ENCODE results near the gene ACADS. TPM values are rescaled to one million over a fixed set of nuclear protein-coding genes. Genes with fewer than 3 reads are reported as not detected.

ACADS gene
- total RNA-seq, 6 donors from 2014 or later: 24.1 to 43.1 (median 32.9) TPM

- Histone ChIP-seq H3K4me3 (no peak overlapping the region), H3K4me1 (no peaks in the 10 kb centered on the region), H3K27ac (no peak overlapping the region), H3K36me3 (no peaks in the 10 kb centered on the region), H3K27me3 (no peaks in the 10 kb centered on the region), H3K9me3 (no peaks in the 10 kb centered on the region)
- 93 to 96% methylated on average over 5 of the region's 5 CpGs for WGBS, 2 donors
- DNase-seq (no peak), ATAC-seq (ENCODE audit: low FRiP score in 2 of 2) (no peak)
- TF ChIP-seq, protein P1, sequence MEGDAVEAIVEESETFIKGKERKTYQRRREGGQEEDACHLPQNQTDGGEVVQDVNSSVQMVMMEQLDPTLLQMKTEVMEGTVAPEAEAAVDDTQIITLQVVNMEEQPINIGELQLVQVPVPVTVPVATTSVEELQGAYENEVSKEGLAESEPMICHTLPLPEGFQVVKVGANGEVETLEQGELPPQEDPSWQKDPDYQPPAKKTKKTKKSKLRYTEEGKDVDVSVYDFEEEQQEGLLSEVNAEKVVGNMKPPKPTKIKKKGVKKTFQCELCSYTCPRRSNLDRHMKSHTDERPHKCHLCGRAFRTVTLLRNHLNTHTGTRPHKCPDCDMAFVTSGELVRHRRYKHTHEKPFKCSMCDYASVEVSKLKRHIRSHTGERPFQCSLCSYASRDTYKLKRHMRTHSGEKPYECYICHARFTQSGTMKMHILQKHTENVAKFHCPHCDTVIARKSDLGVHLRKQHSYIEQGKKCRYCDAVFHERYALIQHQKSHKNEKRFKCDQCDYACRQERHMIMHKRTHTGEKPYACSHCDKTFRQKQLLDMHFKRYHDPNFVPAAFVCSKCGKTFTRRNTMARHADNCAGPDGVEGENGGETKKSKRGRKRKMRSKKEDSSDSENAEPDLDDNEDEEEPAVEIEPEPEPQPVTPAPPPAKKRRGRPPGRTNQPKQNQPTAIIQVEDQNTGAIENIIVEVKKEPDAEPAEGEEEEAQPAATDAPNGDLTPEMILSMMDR (IDR thresholded peaks at IDR 0.05): no peak
- no peak for TF ChIP-seq EP300 (IDR thresholded peaks at IDR 0.05)
- TF ChIP-seq POLR2A (IDR thresholded peaks at IDR 0.05): no peak
Measured at GRCh38 chr12:120750806-120751205, 25.2 kb downstream of the ACADS start.

GRCh38 chr12:120751389-120751788 is 25.8 kb downstream of the ACADS start:
- H3K27ac ChIP-seq: no peak overlapping the region
- H3K4me3 ChIP-seq: no peak overlapping the region
- 91 to 96% methylated on average over 9 of the region's 9 CpGs for WGBS, 2 donors
- H3K4me1 ChIP-seq: no peaks in the 10 kb centered on the region
- H3K36me3 ChIP-seq: no peaks in the 10 kb centered on the region
- no peak for TF ChIP-seq EP300 (IDR thresholded peaks at IDR 0.05)
- TF ChIP-seq, protein P1 (IDR thresholded peaks at IDR 0.05): no peak
- TF ChIP-seq POLR2A (IDR thresholded peaks at IDR 0.05): no peak
- TF ChIP-seq POLR2AphosphoS5 (IDR thresholded peaks at IDR 0.05): no peak
- H3K9me3 ChIP-seq: no peaks in the 10 kb centered on the region
- ATAC-seq (ENCODE audit: low FRiP score in 2 of 2) (no peak), DNase-seq (no peak)
- H3K27me3 ChIP-seq: no peaks in the 10 kb centered on the region

GRCh38 chr12:120754792-120755191 is 29.2 kb downstream of the ACADS start:
- TF ChIP-seq POLR2A (IDR thresholded peaks at IDR 0.05) (no peak), POLR2AphosphoS5 (IDR thresholded peaks at IDR 0.05) (no peak), EP300 (IDR thresholded peaks at IDR 0.05) (no peak)
- TF ChIP-seq, protein P1 (IDR thresholded peaks at IDR 0.05): no peak
- no peaks in the 10 kb centered on the region for H3K36me3 ChIP-seq
- no peak overlapping the region for H3K4me3 ChIP-seq
- ATAC-seq (ENCODE audit: low FRiP score in 2 of 2) (no peak), DNase-seq (no peak)
- no peak overlapping the region for H3K27ac ChIP-seq
- no peaks in the 10 kb centered on the region for H3K4me1 ChIP-seq
- no peaks in the 10 kb centered on the region for H3K9me3 ChIP-seq
- H3K27me3 ChIP-seq: no peaks in the 10 kb centered on the region

DNA sequence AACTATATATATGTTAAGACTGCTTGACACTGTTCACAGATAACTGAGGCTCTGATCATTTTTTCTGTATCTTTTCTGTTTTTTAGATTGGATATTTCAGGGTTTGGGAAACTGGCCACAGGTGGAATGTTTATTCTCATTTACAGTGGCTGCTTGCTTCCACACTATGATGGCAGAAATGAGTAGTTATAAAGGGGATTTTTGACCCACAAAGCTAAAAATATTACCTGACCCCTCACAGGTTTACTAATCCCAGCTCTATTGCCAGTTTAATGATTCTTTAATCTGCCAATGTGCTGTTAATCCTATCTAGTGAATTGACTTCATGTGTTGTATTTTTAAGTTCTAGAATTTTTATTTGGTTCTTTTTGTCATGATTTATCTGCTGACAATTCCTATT is 29.6 kb downstream of the ACADS start:
- Histone ChIP-seq H3K27ac (no peak overlapping the region), H3K27me3 (no peaks in the 10 kb centered on the region), H3K9me3 (no peaks in the 10 kb centered on the region), H3K36me3 (peaks cover 0 to 3% (median 0%) of the 10 kb centered on the region in 4 donors), H3K4me3 (no peak overlapping the region), H3K4me1 (no peaks in the 10 kb centered on the region)
- no peak for ATAC-seq (ENCODE audit: low FRiP score in 2 of 2)
- no peak for DNase-seq
- TF ChIP-seq POLR2AphosphoS5 (IDR thresholded peaks at IDR 0.05) (no peak), EP300 (IDR thresholded peaks at IDR 0.05) (no peak), POLR2A (IDR thresholded peaks at IDR 0.05) (no peak)
- TF ChIP-seq, protein P1 (IDR thresholded peaks at IDR 0.05): no peak

DNA sequence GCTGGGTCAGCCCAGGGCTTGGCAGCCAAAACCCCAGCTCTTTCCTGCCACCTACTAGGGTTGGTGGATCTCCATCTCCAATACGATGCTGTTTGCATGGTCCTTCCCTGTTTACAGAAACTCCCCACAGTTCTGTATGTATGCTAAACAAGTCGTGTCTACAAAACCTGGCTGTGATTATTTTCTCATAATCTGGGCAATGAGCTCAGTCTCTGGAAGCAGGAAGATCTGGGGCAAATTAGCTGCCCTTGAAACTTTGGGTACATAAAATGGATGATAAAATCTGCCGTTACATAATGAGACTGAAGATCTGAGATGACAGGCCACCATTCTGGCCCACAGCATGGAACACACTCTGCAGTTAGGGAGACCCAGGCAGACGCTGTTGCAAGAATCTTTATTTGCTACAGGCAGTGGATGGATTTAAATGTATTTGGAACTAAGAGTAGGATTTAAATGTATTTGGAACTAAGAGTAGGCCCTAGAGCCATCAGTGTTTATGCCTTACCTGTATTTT is 31.7 kb downstream of the ACADS start:
- 83 to 92% methylated on average over 4 of the region's 4 CpGs for WGBS, 2 donors

More for the DNA sequence above, 31.7 kb downstream of the ACADS start:
- Histone ChIP-seq H3K36me3 (peaks cover 0 to 21% (median 8%) of the 10 kb centered on the region in 4 donors), H3K4me3 (no peak overlapping the region), H3K27me3 (no peaks in the 10 kb centered on the region), H3K4me1 (peaks cover 0 to 12% (median 4%) of the 10 kb centered on the region in 4 donors), H3K9me3 (no peaks in the 10 kb centered on the region), H3K27ac (no peak overlapping the region)
- ATAC-seq (ENCODE audit: low FRiP score in 2 of 2) (no peak), DNase-seq (no peak)
- TF ChIP-seq, protein P1 (IDR thresholded peaks at IDR 0.05): no peak
- no peak for TF ChIP-seq EP300 (IDR thresholded peaks at IDR 0.05)
- TF ChIP-seq POLR2AphosphoS5 (IDR thresholded peaks at IDR 0.05): no peak
- TF ChIP-seq POLR2A (IDR thresholded peaks at IDR 0.05): no peak

All from upper lobe of left lung (tissue), 6 donors.